Fibroblast of skin of back (primary cell): ENCODE measurements around the gene PRR5L.
"Not testable (repeated sequence)": the region's sequence is repeated elsewhere in the genome, so short reads cannot be mapped to it uniquely, and the experiment has no call there.

Source experiments
- DNase-seq: peaks from one replicate; pipeline ENCODE4 v3.0.0-alpha.2; 2013

Gene PRR5L

GRCh38 chr11:36280531-36280930 lies 15.6 kb upstream of the PRR5L start:
- no peak for DNase-seq

GRCh38 chr11:36281850-36282249 lies 14.2 kb upstream of the PRR5L start:
- no peak for DNase-seq

- no peak for DNase-seq
Measured at GRCh38 chr11:36282926-36283325, 13.2 kb upstream of the PRR5L start.

GRCh38 chr11:36288442-36289225 lies 7.5 kb upstream of the PRR5L start:
- DNase-seq = no peak

GRCh38 chr11:36289226-36289852 lies 6.7 kb upstream of the PRR5L start, which contains the start of gene COMMD9:
Gene COMMD9 (minus strand): TSS chr11:36289424. CDS start chr11:36289412, 12 bp downstream.
- DNase-seq = peak; percentile 93

GRCh38 chr11:36292311-36292722 lies 3.8 kb upstream of the PRR5L start:
- DNase-seq = peak; percentile 60

- peak; percentile 67 for DNase-seq
Measured at GRCh38 chr11:36296884-36297543, 926 bp downstream of the PRR5L start.

- DNase-seq = no peak
Measured at GRCh38 chr11:36300650-36301049, 4.6 kb downstream of the PRR5L start.

GRCh38 chr11:36304351-36304750 lies 8.3 kb downstream of the PRR5L start:
- DNase-seq = no peak

GRCh38 chr11:36305047-36305446 lies 9.0 kb downstream of the PRR5L start:
- DNase-seq = no peak

- DNase-seq = no peak
Measured at GRCh38 chr11:36306888-36307287, 10.8 kb downstream of the PRR5L start.

- no peak for DNase-seq
Measured at GRCh38 chr11:36308577-36308976, 12.5 kb downstream of the PRR5L start.

GRCh38 chr11:36309779-36310178 lies 13.7 kb downstream of the PRR5L start:
- no peak for DNase-seq

GRCh38 chr11:36311926-36312595 lies 16.0 kb downstream of the PRR5L start:
- peak; percentile 27 for DNase-seq

- peak; percentile 20 for DNase-seq
Measured at GRCh38 chr11:36312611-36313472, 16.8 kb downstream of the PRR5L start.

GRCh38 chr11:36313750-36314433 lies 17.8 kb downstream of the PRR5L start:
- DNase-seq = no peak

GRCh38 chr11:36314434-36314767 lies 18.3 kb downstream of the PRR5L start:
- DNase-seq = no peak

GRCh38 chr11:36316049-36316448 lies 20.0 kb downstream of the PRR5L start:
- DNase-seq = no peak

GRCh38 chr11:36317992-36318391 lies 21.9 kb downstream of the PRR5L start:
- DNase-seq = no peak

GRCh38 chr11:36324956-36325355 lies 28.9 kb downstream of the PRR5L start:
- not testable (repeated sequence) for DNase-seq

GRCh38 chr11:36325403-36325802 lies 29.3 kb downstream of the PRR5L start:
- not testable (repeated sequence) for DNase-seq
